CD1c-positive myeloid dendritic cell (primary cell): ENCODE results near the gene TPRN.

ENCODE experiments used
- DNase-seq: peaks from one replicate; pipeline ENCODE4 v3.0.0-alpha.2; 2016; ENCODE audit errors: extremely low spot score

The TPRN gene

DNA sequence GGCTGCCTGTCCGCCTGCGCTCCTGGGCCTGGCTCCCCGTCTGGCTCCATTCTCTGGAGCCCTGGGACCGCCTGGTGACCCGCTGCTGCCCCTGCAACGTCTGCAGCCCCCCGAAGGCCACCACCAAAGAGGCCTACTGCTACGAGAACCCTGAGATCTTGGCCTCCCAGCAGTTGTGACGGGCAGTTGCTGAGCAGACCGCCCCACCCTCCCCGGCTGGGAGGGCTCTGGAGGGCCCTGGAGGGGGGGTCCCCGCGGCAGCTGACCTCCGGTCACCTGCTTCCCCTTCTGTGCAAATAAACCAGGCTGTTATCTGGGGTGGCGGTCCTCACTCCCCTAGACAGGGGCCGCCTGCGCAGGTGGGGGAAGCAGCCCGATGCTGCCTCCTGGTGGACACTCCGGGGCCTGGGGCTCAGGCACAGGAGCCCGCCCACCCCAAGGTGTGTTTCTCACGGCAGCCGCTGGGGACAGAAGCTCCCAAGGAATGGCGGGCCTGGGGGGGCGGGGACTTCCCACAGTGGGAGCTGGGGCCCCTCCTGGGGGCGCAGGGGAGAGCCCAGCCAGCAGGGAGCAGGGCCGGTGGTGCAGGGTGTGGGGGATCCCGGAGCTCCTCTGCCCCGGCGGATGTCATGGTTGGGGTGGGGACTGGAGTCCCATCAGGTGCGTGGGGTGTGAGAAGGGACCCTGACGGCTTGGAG is 35.8 kb upstream of the TPRN start:
- DNase-seq: peak; percentile 93

DNA sequence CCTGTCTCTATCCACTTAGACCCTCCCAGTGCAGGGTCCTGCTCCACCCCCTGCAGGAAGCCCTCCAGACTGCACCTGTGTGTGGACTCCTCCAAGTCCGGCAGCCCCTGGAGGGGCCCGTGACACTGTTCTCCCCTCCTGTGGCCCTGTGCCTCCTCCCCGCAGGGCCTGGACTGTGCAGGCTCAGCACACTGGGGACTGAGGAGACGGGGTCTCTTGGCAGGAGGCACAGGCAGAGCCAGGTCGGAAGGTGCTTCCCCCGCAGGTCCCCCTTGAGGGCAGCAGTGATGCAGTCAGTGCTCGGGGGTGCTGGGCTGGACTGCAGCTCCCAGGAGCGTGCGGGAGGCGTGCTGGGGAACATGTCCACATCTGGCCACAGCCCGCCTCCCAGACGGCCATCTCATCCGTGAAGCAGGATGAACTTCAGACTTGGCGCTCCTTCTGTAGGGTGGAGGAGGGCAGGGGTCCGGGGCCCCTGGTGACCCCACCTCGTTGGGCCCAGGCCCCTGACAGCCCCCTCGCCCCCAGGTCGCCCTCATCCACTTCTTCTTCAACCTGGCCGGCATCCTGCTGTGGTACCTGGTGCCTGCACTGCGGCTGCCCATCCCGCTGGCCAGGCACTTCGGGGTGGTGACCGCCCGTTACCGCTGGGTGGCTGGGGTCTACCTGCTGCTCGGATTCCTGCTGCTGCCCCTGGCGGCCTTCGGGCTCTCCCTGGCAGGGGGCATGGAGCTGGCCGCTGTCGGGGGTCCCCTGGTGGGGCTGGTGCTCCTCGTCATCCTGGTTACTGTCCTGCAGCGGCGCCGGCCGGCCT is 35.1 kb upstream of the TPRN start:
- no peak for DNase-seq

DNA sequence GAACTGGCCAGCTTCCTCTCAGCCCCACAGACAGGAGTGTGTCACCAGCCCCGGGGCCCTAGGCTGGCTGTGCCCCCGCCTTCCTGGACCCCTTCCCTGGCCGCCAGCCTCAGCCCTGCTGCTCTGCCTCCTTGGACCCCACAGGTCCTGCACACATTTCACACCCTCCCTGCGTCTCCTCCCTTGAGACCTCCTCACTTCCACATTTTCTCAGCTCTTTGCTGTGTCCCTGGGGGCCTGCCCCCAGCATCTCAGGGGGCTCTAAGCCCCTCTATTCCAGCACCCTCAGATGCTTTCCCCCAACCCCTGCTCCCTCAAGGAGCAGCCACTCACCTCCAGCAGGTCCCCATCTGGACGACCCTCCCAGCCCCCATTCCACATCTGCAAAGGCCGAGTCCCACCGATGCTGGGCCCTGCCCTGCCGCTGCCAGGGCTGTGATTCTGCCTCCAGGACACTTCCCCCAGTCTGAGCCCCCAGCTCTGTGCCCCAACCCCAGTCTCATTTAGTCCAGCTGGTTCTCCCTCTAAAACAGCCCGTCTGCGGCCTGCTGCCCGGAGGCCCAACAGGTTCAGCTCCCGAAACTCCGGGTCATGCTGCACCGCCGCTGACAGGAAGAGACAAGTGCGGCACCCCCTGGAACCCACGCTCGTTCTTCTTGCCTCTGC is 34.4 kb upstream of the TPRN start:
- DNase-seq: no peak

DNA sequence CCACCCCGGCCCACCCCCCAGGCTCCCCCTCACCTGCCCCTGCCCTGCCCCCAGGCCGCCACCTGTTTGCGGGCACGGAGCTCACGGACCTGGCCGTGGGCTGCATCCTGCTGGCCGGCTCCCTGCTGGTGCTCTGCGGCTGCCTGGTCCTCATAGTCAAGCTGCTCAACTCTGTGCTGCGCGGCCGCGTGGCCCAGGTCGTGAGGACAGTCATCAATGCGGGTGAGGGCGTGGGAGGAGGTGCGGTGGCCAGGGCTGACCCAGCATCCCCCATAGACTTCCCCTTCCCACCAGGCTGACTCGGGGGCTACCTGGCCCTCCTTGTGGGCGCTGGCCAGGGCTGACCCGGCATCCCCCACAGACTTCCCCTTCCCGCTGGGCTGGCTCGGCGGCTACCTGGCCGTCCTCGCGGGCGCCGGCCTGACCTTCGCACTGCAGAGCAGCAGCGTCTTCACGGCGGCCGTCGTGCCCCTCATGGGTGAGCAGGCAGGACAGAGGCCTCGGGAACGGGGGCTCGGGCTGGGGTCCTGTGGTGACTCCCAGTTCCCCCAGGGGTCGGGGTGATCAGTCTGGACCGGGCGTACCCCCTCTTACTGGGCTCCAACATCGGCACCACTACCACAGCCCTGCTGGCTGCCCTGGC is 33.6 kb upstream of the TPRN start:
- no peak for DNase-seq

DNA sequence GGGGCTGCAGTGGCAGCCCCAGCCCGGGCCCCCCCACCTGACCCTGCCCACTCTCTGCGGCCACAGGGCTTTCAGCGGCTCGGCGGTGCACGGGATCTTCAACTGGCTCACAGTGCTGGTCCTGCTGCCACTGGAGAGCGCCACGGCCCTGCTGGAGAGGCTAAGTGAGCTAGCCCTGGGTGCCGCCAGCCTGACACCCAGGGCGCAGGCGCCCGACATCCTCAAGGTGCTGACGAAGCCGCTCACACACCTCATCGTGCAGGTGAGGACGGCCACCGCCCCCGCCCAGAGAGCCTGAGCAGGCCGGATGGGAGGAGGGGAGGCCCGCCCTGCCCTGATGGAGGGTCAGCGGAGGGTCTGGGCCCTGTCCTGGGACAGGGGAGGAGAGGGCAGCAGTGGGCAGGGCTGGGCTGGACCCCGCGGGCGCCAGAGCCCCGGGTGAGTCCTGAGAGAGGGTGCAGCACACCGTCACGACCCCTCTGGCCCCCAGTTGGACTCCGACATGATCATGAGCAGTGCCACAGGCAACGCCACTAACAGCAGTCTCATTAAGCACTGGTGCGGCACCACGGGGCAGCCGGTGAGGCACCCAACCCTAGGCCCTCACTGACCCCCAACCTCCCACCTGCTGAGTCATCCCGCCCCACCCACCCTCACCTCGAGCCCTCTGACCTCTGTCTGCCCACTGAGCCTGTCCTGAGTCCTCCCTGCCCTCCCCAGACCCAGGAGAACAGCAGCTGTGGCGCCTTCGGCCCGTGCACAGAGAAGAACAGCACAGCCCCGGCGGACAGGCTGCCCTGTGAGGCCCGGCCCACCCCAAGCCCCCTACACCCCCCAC is 32.8 kb upstream of the TPRN start:
- DNase-seq: no peak

DNA sequence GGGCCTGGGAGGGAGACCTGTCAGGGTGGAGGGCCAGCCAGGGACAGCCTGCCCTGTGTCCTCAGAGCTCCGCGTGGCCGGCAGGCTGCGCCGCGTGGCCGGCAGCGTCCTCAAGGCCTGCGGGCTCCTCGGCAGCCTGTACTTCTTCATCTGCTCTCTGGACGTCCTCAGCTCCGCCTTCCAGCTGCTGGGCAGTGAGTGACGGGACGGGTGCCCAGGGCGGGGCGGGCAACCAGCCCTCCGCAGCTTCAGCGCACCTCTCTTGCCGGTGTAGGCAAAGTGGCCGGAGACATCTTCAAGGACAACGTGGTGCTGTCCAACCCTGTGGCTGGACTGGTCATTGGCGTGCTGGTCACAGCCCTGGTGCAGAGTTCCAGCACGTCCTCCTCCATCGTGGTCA is 32.0 kb upstream of the TPRN start:
- no peak for DNase-seq

DNA sequence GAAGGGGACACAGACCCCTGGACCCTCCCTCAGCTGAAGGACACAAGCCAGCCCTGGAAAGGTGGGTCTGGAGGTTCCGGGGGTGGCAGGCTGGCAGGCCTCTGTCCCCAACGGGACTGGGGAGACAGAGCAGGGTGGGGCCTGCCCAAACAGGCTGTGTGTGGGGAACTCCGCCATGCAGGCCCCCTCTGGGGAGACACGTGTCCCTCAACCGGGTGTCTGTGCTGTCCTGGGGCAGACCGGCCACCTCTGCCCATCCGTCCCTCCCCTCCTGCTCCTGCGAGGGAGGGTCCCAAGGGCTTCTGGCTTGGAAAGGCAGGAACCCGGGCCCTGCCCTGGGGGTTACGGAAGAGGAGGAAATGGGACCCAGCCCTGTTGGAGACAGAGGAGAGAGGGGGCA is 31.6 kb upstream of the TPRN start:
- no peak for DNase-seq

DNA sequence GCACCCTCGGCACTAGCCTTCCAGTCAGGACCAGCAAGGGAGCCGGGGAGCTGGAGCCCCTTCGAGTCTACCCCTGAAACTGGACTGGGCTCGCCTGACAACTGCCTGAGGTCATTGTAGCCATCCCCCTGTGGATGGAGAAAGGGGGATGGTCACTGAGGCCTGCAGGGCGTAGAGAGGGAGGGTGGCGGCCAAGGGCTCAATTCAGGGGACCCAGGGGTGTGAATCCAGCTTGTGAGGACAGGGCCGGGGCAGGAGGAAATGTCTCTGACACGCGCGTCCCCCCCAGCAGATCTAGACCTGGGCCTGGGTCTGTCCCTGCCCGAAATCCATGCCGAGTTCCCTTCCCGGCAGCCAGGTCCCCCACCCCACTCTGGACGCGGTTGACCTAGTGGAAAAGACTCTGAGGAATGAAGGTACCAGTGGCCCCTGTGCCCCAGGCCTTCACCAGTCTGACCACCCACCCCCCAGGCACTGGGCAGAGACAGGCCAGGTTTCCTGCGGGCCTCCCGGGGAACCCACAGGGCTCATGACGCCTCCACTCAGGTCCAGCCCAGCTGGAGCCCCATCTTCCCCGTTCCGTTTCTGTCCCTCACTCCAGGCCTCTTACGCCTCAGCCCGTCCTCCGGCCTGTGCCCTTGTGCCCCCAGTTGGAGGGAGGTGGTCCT is 31.0 kb upstream of the TPRN start:
- no peak for DNase-seq

DNA sequence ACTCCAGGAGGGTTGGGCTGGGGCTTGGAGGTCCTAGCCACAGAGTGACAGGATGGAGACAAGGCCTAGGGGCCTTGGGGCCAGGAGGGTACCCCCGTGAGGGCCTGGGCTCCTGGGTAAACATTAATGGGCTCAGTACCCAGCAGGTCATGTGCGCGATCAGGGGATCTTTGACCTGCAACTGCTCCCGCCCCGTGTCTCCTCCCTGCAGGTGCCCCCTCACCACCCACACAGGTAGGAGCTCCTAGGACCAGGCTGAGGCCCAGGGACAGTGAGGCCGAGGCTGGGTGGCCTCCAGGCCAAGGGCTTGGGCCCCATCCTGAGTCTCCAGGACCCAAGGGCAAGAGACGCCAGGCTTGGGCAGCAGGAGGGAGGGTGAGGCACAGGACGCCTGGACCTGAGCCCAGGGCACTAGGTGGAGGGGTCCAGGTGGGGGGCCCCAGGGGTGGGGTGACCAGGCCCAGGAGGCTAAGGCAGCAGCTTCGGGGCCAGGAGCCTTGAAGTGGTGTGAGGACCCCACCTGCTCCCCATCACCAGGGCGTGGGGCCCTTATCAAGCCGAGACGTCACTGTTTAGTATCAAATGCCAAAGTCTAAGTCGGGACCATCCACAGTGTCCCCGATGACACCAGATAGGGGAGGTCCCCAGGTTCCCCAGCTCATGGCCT is 30.3 kb upstream of the TPRN start, which contains the start of gene SLC34A3:
Gene SLC34A3 (plus strand): TSS at position 197 of the 667 bp plus-strand sequence. CDS start 802 bp downstream, outside the sequence.
- DNase-seq: no peak

DNA sequence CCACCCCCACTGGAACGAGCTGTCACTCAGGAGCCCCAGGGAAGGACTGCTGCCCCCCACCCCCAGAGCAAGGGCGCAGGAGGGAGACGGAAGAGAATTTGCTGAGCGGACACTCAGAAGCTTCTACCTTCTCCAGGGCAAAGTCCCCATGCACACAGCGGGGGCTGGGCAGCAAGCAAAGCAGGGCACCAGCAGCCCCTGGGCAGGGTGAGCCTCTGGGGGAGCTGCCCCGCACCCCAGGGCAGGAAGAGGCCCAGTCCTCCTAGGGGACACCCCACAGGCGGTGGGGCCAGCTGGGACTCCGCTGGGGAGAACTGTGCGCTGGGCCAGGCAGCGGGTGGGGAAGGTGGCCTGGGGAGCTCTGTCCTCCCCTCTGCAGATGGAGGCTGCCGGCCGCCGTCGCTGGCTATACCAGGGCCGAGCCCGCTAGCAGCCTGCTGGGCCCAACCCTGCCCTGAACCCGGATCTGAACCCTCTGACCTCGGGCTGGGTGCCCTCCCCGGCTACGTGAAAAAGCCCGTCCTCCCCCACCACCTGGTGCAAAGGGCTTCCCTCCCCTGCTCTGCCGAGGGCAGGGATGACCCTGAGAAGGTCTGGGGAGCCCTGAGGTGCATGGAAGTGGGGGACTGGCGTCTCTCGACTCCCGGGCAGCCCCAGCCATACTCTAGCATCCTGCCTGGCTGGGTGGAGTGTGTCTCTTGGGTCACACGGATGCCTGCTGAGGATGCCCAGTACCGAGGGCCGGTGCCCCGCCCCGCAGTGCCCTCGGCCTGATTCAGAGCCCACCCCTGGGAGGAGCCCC is 29.6 kb upstream of the TPRN start:
- DNase-seq: no peak

DNA sequence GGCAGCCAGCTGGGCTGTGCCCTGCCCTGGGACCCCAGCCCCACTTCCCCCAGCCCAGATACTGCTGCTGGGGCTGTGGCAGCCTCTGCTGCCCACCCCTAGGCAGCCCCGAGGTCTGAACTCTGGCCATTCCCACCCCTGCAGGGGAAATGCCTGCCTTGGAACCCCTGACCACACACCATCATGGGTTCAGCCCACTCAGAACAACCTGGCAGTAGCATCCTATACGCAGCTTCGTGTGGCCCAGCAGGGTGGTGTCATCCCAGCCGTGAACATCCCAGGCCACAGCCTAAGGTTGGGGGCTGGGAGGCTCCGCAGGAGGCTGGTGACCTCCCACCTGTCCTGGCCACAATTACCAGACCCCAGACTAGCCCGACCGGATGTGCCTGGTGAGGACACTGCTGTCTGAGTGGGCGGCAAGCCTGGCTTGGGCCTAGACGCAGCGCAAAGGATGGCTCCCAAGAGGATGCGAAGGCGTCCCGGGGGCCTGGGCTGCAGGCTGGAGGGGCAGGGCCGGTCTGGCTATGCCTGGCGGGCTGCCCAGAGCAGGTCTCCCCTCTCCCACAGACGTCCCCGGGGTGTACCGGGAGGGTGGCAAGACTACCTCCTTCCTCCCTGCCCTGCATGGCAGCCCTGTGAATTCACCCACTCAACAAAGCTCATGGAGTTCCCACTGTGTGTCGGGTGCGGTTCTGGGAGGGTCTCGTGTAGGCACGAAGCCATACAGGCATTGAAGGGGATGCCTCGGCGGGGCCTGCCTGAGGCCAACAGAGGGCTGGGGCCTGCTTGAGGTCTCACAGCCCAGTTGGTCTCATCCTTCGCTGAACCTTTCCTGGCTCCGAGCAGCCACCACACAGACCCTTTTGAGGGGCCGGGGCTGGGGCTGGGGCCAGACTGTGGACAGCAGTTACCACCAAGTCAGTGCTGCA is 28.7 kb upstream of the TPRN start:
- DNase-seq: no peak

DNA sequence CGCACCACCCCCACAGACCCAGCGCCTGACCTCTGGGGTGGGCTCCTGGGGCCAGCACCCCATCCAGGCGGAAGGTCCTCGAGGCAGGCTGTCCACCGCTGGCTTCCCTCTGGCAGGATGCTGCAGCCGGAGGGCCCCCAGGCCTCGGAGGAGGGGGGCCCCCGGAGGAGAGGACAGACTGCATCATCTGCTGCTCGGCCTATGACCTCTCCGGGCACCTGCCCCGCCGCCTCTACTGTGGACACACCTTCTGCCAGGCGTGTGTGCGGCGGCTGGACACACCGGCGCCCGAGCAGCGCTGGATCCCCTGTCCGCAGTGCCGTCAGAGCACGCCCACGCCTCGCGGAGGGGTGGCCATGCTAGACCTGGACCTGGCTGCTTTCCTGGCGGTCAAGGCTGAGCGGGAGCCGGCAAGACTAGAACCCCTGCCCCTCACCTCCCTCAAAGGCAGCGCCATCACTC is 28.0 kb upstream of the TPRN start:
- no peak for DNase-seq

DNA sequence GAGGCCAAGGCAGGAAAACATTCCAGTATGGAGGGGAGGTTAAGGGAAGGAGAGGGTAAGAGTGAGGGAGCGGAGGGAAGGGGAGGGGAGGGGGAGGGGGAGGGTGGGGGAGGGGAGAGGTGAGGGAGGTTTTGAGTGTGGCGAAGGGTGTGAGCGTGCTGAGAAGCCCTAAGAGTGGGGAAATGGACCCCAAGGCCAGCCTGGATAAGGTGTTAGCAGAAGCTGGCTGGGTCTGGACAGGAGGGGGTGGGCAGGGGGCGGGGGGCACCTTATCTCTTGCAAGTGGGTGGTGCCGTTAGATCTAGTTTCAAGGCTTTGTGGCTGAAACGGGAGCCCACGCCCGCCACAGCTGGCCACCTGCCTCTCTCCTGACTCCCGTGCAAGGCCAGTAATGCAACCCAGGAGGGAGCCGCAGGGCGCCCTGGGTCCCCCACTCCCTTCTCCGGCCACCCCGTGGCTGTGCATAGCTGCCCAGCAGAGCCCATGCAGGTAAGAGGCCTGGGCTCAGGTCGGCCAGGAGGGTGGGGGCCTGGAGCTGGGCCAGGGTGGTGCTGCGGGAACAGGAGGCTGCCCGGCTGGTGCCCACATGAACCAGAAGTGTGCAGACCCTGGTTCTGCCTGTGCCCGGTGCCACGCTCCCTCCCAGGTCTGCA is 27.4 kb upstream of the TPRN start:
- DNase-seq: no peak

DNA sequence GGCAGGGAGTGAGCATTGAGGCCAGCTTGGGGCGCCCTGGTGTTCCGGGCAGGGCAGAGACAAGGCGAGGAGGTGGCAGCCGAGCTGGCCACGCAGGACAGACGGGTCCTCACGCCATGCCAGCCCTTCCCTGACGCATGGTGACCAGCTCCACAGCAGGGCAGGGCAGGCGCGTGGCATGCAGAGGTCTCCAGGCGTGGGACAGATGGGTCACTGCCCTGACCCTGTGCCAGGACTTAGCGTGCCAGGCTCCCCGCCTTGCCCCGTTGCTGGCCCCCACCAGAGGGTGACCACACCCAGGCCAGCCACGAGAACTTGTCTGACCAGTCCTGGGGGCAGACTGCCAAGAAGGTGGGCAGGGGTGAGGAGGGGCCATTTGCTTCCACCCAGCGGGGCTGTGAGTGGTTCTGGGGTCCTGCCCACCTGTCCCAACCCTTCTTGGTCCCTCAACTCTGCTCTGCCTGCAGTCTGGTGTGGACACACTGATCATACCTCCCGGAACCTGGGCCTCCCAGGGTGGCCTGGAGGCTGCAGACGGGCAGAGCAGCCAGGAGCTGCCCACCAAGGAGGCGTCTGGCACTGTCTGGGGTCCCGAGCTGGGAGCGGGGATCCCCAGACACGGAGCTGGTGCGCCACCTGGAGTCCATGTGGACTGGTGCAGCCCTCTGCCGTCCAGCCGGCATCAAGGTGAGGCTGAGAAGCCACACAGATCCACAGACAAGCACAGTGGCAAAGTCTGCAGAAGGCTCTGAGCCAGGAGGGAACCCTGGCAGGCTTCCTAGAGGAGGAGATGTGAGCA is 26.7 kb upstream of the TPRN start, which contains the start of gene RNF224:
Gene RNF224 (plus strand): TSS at position 449 of the 799 bp plus-strand sequence. CDS start 834 bp downstream, outside the sequence.
- DNase-seq: peak; percentile 79

DNA sequence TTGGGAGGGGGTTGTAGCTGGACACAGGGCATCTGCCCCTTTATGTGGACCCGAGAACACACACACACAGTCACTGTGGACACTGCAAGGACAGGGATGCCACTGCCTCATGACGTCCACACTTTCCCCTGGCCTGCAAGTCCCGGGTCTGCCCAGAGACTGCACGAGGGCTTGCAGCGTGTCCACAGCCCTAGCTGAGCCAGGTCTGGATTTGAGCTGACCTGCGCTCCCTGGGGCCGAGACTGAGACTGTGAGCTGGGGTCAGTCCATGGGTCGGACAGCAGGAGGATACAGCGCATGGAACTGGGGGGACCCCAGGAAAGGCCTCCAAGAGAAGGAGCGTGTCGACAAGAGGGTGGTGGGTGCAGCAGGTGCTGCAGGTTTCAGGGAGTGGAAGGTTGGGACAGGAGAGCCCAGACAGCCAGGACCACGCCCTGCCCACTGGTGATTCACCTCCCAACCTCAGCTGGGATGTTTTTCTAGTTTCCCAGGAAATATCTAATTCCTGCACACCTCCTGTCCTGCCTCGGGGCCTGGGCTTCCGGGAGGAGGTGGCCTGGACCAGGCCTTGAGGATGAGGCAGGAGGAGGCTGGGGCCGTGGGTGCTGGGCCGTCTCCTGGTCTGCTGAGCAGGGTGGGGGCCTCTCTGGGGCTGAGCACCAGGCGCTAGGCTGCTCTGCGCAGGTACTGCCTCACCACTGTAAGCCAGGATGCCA is 26.0 kb upstream of the TPRN start:
- no peak for DNase-seq
